AG08395 (cell line): ENCODE results near the gene P3H1.

ENCODE experiments used
- DNase-seq: peaks from one replicate; pipeline ENCODE4 v3.0.0; 2012; ENCODE audit warnings: mixed read lengths, low spot score

Gene P3H1

GRCh38 chr1:42743317-42744147, 23.3 kb downstream of the P3H1 start:
- DNase-seq = no peak

GRCh38 chr1:42742617-42743316, 24.1 kb downstream of the P3H1 start:
- no peak for DNase-seq

- no peak for DNase-seq
Observed at GRCh38 chr1:42742141-42742540, 24.7 kb downstream of the P3H1 start.

GRCh38 chr1:42741706-42742105, 25.1 kb downstream of the P3H1 start:
- DNase-seq = no peak

GRCh38 chr1:42740851-42741580, 25.8 kb downstream of the P3H1 start:
- no peak for DNase-seq

DNA sequence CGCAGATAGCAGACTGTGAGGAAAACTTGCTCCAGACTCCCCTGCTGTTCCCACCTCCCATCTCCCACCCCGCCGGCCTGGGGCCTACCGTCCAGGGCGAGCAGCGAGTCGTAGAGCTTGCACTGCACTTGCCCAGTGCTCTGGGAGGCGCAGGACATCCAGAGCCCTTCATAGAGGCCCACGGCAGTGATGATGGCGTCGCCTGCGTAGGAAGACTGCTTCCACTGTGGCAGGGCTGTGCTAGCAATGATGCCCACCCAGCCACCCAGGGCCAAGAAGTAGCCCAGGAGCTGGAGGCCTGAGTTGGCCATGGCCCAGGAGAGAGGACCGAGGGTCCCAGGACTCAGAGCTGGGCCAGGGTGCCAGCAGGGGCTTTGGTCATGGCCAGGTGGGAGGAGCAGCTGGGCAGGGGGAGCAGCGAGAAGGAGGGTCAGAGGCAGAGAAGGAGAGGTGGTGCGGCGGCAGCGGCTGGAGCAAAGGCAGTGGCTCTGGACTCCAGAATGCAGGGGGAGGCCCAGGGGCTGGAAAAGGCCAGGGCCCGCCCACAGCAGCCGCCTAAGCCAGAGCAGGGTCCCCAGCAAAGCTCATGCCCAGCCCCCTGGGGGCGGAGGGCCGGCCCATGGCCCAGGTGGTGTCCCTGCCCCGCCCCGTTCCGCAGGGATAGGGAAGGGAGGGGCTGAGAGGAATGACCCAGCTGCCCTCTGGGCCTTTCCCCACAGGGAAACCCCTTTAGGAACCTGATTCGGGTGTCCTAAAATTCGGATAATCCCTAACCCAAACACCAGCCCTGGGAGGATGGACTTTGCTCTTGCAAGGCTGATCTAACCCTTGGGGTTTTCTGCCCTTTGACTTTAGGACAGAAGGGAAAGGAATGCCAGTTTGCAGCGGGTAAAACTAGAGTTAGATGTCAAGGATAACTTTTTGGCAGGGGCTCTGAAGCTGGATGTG, 26.8 kb downstream of the P3H1 start, which contains the start of gene CLDN19:
TSS of gene CLDN19 (minus strand) at position 484 of the 948 bp plus-strand sequence. CDS start at position 311, 173 bp downstream.
- DNase-seq = no peak

GRCh38 chr1:42738678-42739226, 28.1 kb downstream of the P3H1 start:
- no peak for DNase-seq

DNA sequence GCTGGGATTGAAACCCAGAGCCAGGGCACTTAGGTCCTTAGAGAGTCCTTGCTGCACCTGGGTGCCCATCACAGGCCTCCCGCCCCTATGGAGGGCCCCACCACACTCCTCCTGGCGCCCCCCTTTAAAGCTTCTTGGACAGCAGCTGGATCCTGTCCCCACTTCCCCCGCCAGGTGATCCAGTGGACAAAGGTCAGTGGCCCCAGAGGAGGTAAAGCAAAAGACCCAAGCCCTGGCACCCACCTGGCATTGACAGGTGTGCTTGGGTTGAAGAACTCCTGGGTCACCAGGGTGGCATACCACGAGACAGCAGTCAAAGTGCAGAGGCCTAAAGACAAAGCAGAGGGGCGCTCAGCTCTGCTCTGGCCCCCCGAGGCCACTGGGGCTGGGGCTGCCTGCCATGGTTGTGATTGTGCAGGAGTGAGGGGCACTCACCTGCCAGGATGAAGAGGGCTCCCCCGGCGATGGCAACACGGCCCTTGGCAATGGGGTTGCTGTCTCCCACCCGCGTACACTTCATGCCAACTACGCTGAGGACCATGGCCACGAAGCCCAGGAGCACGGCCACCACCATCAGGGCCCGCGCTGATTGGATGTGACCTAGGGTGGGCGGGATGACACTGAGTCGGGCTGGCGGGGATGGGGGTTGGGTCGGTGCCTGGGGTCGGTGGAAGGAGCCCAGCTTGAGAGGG, 28.7 kb downstream of the P3H1 start:
- no peak for DNase-seq

GRCh38 chr1:42737257-42737656, 29.6 kb downstream of the P3H1 start:
- DNase-seq = no peak

GRCh38 chr1:42736571-42737200, 30.1 kb downstream of the P3H1 start:
- DNase-seq = no peak

DNA sequence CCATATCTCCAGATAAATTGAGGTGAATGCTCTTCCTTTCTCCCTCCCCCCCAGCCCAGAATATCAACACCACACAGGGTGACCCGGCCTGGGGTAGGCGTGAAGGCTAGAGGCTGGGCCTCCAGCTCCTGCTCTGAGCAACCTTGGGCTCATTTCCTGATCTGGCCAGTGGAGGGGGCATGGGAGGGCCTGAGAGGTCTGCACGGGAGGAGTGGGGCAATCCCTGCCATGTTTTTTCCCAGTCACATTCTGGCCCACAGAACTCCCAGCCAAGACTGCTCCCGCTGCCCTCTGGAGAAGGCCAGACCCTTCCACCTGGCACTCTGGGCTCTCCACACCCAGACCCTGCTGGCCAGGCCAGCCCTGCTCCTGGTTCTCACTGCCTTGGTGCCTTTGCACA, 30.7 kb downstream of the P3H1 start:
- DNase-seq = peak; percentile 45

DNA sequence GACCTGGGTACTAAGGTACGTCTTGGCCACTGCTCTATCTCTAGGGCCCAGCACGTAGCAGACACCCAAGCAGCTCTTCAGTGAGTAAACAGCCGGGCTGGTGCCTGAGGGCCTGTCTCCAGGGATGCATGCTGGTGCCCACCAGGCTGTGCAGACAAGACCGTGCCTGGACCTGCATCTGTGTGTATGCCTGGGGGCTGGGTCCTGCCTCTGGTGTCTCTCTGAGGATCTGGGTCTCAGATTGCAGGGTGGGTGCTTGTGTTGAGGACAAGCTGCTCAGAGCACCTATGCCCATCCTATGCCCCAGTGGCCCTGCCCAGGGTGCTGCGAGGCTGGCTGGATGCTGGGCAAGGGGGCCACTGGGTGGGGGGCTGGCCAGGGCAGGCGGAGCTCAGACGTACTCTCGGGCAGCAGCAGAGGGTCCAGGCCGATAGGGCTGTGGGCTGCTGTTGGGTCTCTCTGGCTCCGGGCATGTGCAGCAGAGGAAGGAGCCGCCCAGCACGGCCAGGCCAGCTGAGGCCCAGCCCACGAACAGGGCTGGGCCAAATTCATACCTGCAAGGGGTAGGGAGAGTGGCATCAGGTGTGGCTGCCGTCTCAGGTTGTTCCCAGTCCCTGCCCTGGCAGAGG, 31.2 kb downstream of the P3H1 start:
- no peak for DNase-seq

GRCh38 chr1:42735056-42735455, 31.8 kb downstream of the P3H1 start:
- no peak for DNase-seq

GRCh38 chr1:42734201-42735035, 32.4 kb downstream of the P3H1 start:
- DNase-seq = no peak

DNA sequence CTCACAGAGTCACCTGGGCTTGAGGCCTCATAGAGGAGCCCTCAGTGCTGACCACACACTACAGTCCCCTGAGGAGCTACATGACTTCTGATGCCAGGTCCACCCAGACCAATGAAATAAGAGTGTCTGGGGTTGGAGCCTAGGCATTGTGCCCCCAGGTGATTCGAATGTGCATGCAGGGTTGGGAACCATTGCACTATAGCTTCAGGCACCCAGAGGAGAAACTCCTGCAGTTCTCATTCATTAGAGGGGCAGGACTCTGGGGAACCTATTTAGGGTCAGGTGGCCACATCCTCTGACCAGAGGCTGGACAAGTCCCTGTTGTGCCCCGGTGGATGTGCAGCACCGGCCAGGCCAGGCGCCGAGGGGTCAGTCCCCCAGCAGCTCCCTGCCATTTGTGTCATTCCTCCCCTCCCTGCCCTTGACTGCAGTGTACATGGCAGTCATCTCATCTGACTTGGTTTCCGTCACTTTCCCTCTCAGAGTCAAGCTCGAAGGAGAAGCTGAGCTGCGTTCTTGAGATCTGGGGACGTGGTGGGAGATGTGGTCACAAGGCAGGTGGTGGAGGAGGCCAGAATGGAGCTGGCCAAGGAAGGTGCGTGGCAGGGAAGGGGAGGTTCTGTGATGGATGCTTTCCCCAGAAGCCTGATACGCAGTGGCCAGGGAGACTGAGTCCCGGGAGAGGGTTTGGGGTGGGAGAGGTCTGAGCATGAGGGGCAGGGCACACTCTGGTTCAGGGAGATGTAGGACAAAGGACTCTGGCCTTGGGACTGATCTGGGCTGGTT, 33.2 kb downstream of the P3H1 start:
- no peak for DNase-seq

GRCh38 chr1:42732126-42732680, 34.6 kb downstream of the P3H1 start:
- no peak for DNase-seq

DNA sequence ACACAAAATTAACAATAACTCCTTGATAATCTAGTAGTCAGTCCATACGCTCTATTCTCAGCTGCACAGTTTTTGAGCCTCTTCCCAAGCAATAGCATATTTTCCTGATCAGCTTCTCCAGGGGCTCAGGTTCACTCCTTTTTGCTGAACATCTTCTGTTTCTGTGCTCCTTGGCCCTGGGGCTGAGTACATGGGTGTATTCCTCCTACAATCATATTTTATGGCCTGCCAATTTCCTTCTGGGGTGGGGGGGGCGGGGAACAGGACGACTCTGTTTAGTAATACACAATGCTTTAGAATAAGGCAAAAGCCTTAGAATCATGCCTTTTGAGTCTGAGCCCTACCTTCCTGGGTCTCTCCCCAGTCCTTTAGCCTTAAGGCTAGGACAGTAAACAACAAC, 35.2 kb downstream of the P3H1 start:
- DNase-seq = no peak

DNA sequence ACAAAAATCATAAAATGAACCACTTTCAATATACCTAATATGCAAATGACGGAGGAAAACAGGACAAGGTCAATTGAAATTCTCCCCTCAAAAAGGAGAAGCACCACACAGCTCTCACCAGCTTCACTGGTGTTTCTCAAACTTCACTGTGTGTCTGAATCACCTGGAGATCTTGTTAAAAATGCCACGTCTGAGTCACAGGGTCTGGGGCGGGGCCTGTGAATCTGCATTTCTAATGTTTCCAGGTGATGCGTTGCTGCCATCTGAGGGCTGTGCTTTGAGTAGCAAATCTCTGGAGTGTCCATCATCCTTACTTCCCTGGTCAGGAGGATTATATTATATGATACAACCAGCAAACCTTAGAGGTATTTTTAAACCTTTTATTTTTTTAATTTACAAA, 35.8 kb downstream of the P3H1 start:
- no peak for DNase-seq
